Neural progenitor cell (in vitro differentiated cells): ENCODE data around the gene TOX2. TPM values are rescaled to one million over a fixed set of nuclear protein-coding genes. Genes with fewer than 3 reads are reported as not detected.

Experiments
- DNase-seq: peaks from one replicate; pipeline ENCODE4 v3.0.0-alpha.2; 2016; ENCODE audit warnings: low spot score
- H2AFZ ChIP-seq: fragments of 200-600 bp; sonication (generic); replicated peaks from 2 replicates; pipeline ENCODE4 v1.6.1; 2016; ENCODE audit warnings: antibody characterized with exemption
- H3F3A ChIP-seq: fragments of 200-600 bp; sonication (generic); 2 replicates; pipeline ENCODE4 v1.6.1; 2016; ENCODE audit warnings: antibody characterized with exemption, low read depth
- H3K27ac ChIP-seq: fragments of 200-600 bp; sonication (generic); 2 replicates; pipeline ENCODE4 v1.5.1; 2016; ENCODE audit warnings: mild to moderate bottlenecking
- H3K27me3 ChIP-seq: fragments of 200-600 bp; sonication (generic); 2 replicates; pipeline ENCODE4 v1.6.1; 2016; ENCODE audit warnings: mild to moderate bottlenecking, moderate library complexity
- H3K36me3 ChIP-seq: fragments of 200-600 bp; sonication (generic); 2 replicates; pipeline ENCODE4 v1.5.1; 2016
- H3K4me1 ChIP-seq: fragments of 200-600 bp; sonication (generic); 2 replicates; pipeline ENCODE4 v1.6.1; 2016; ENCODE audit warnings: mixed run types
- H3K4me2 ChIP-seq: fragments of 200-600 bp; sonication (generic); 2 replicates; pipeline ENCODE4 v1.6.1; 2016
- H3K4me3 ChIP-seq: fragments of 200-600 bp; sonication (generic); 2 replicates; pipeline ENCODE4 v1.5.1; 2016
- H3K79me2 ChIP-seq: fragments of 200-600 bp; sonication (generic); 2 replicates; pipeline ENCODE4 v1.6.1; 2016; ENCODE audit warnings: low read depth
- H3K9ac ChIP-seq: fragments of 200-600 bp; sonication (generic); 2 replicates; pipeline ENCODE4 v1.6.1; 2016
- H3K9me3 ChIP-seq: fragments of 200-600 bp; sonication (generic); 2 replicates; pipeline ENCODE4 v1.5.1; 2016; ENCODE audit warnings: low read depth
- H4K20me1 ChIP-seq: fragments of 200-600 bp; sonication (generic); 2 replicates; pipeline ENCODE4 v1.6.1; 2016; ENCODE audit warnings: low read depth
- H3K27ac Mint-ChIP-seq: 3 replicates; pipeline ENCODE4 v1.8.0; 2021; ENCODE audit warnings: mixed read lengths
- H3K27me3 Mint-ChIP-seq: 2 replicates; pipeline ENCODE4 v1.8.0; 2022; ENCODE audit warnings: low read depth, mild to moderate bottlenecking, inconsistent platforms, moderate library complexity, mixed read lengths; ENCODE audit not compliant: insufficient read depth
- H3K36me3 Mint-ChIP-seq: 3 replicates; pipeline ENCODE4 v1.8.0; 2021; ENCODE audit warnings: mixed read lengths
- H3K4me1 Mint-ChIP-seq: 3 replicates; pipeline ENCODE4 v1.8.0; 2021; ENCODE audit warnings: mixed read lengths
- H3K4me3 Mint-ChIP-seq: 3 replicates; pipeline ENCODE4 v1.8.0; 2021; ENCODE audit warnings: mild to moderate bottlenecking, moderate library complexity, mixed read lengths
- H3K9me3 Mint-ChIP-seq: 3 replicates; pipeline ENCODE4 v1.8.0; 2020; ENCODE audit warnings: mixed read lengths
- EZH2 ChIP-seq: fragments of 200-600 bp; sonication (generic); IDR thresholded peaks from 2 replicates; pipeline ENCODE4 v1.6.1; 2017; ENCODE audit warnings: antibody characterized with exemption, mild to moderate bottlenecking, moderate library complexity
- EZH2phosphoT487 ChIP-seq: fragments of 200-600 bp; sonication (generic); IDR thresholded peaks from 2 replicates; pipeline ENCODE4 v1.6.1; 2017; ENCODE audit warnings: antibody characterized with exemption
- total RNA-seq: library from RNA; depleted of rRNA; stranded (reverse); fragments of >200 nt; gene quantifications from 2 replicates; pipeline ENCODE4 v1.2.3, GENCODE V29; 2015; ENCODE audit warnings: low replicate concordance
- TF ChIP-seq, protein P1 (sequence below): fragments of 200-600 bp; sonication (generic); IDR thresholded peaks from 2 replicates; pipeline ENCODE4 v1.5.1; 2017; ENCODE audit warnings: antibody characterized with exemption, mild to moderate bottlenecking

TOX2 gene
- total RNA-seq, 1 donor from 2014 or later: not detected

GRCh38 chr20:44022464-44022863 is 107.8 kb downstream of the TOX2 start:
- TF ChIP-seq EZH2phosphoT487: no peak
- no peaks in the 10 kb centered on the region for H3K9me3 Mint-ChIP-seq
- no peaks in the 10 kb centered on the region for H3K36me3 ChIP-seq
- peaks cover 3% of the 10 kb centered on the region for H3K27me3 Mint-ChIP-seq
- H3K9ac ChIP-seq: no peak overlapping the region
- H3K4me3 Mint-ChIP-seq: no peak overlapping the region
- H4K20me1 ChIP-seq: no peaks in the 10 kb centered on the region
- H3K4me1 ChIP-seq: peaks cover 3% of the 10 kb centered on the region
- H3K79me2 ChIP-seq: no peaks in the 10 kb centered on the region
- H3K27ac Mint-ChIP-seq: no peak overlapping the region
- no peak overlapping the region for H3K4me2 ChIP-seq
- no peak for DNase-seq
- H3K27ac ChIP-seq: no peak overlapping the region
- H3K4me1 Mint-ChIP-seq: peaks cover 22% of the 10 kb centered on the region
- H3F3A ChIP-seq: no peaks in the 10 kb centered on the region
- no peaks in the 10 kb centered on the region for H3K27me3 ChIP-seq
- no peaks in the 10 kb centered on the region for H3K9me3 ChIP-seq
- H3K36me3 Mint-ChIP-seq: no peaks in the 10 kb centered on the region
- no peak overlapping the region for H3K4me3 ChIP-seq
- H2AFZ ChIP-seq: no peak overlapping the region

- Mint-ChIP-seq H3K9me3 (no peaks in the 10 kb centered on the region), H3K27ac (no peak overlapping the region), H3K4me3 (no peak overlapping the region), H3K27me3 (peaks cover 3% of the 10 kb centered on the region), H3K36me3 (no peaks in the 10 kb centered on the region), H3K4me1 (peaks cover 29% of the 10 kb centered on the region)
- no peak overlapping the region for H3K4me3 ChIP-seq
- no peaks in the 10 kb centered on the region for H4K20me1 ChIP-seq
- H2AFZ ChIP-seq: no peak overlapping the region
- no peaks in the 10 kb centered on the region for H3K79me2 ChIP-seq
- H3K9me3 ChIP-seq: no peaks in the 10 kb centered on the region
- H3K27me3 ChIP-seq: no peaks in the 10 kb centered on the region
- H3F3A ChIP-seq: no peaks in the 10 kb centered on the region
- no peak for TF ChIP-seq EZH2phosphoT487
- TF ChIP-seq, protein P1, sequence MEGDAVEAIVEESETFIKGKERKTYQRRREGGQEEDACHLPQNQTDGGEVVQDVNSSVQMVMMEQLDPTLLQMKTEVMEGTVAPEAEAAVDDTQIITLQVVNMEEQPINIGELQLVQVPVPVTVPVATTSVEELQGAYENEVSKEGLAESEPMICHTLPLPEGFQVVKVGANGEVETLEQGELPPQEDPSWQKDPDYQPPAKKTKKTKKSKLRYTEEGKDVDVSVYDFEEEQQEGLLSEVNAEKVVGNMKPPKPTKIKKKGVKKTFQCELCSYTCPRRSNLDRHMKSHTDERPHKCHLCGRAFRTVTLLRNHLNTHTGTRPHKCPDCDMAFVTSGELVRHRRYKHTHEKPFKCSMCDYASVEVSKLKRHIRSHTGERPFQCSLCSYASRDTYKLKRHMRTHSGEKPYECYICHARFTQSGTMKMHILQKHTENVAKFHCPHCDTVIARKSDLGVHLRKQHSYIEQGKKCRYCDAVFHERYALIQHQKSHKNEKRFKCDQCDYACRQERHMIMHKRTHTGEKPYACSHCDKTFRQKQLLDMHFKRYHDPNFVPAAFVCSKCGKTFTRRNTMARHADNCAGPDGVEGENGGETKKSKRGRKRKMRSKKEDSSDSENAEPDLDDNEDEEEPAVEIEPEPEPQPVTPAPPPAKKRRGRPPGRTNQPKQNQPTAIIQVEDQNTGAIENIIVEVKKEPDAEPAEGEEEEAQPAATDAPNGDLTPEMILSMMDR: no peak
- no peak for TF ChIP-seq EZH2
- H3K4me1 ChIP-seq: peaks cover 3% of the 10 kb centered on the region
- H3K4me2 ChIP-seq: no peak overlapping the region
- H3K36me3 ChIP-seq: no peaks in the 10 kb centered on the region
- DNase-seq: no peak
- H3K9ac ChIP-seq: no peak overlapping the region
- H3K27ac ChIP-seq: no peak overlapping the region
These were observed 109.1 kb downstream of the TOX2 start for GRCh38 chr20:44023515-44024371.

DNA sequence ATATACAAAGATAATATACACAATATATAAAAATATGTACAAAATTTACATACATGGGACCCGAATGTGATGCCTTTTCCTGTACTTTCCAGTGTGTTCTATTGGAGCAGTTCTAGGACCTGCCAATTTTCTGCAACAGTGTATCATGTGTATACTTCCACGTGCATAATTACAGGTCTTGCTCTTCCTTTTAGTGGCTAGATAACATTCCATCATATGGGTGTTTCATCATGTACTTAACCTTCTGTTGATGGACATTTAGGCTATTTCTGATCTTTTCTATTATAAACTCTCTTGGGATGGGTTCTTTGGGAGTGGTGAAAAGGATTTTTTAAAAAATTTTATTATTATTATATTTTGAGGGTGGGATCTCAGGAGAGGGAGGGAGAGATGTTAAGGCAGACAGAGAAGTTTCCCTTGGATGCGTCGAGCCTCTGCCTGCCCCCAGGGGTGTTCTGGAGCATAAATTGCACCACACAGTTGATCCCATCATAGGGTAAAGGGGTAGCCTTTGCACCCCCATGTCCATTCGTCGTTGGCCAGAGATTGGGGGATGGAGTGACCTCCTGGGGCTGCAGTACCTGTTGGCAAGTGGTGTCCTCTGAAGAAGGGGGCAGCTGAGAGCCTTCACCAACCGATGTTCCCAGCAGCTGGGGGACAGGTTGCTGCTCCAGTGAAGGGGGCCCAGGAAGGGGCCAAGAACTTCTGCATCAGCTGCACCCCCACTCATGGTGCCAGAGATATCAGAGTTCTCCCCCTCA is 110.3 kb downstream of the TOX2 start:
- H3K4me3 ChIP-seq: no peak overlapping the region
- Mint-ChIP-seq H3K9me3 (no peaks in the 10 kb centered on the region), H3K27ac (no peak overlapping the region), H3K27me3 (peaks cover 3% of the 10 kb centered on the region), H3K4me3 (no peak overlapping the region), H3K36me3 (no peaks in the 10 kb centered on the region), H3K4me1 (peaks cover 28% of the 10 kb centered on the region)
- no peaks in the 10 kb centered on the region for H3K36me3 ChIP-seq
- DNase-seq: no peak
- no peak overlapping the region for H2AFZ ChIP-seq
- no peaks in the 10 kb centered on the region for H3K27me3 ChIP-seq
- no peaks in the 10 kb centered on the region for H3F3A ChIP-seq
- TF ChIP-seq, protein P1: no peak
- no peak for TF ChIP-seq EZH2phosphoT487
- TF ChIP-seq EZH2: no peak
- no peaks in the 10 kb centered on the region for H4K20me1 ChIP-seq
- no peak overlapping the region for H3K27ac ChIP-seq
- H3K9me3 ChIP-seq: no peaks in the 10 kb centered on the region
- H3K4me1 ChIP-seq: peaks cover 3% of the 10 kb centered on the region
- H3K79me2 ChIP-seq: no peaks in the 10 kb centered on the region
- no peak overlapping the region for H3K9ac ChIP-seq
- no peak overlapping the region for H3K4me2 ChIP-seq
